WTC11 (cell line): ENCODE results near the gene KCNJ4. TPM values are rescaled to one million over a fixed set of nuclear protein-coding genes. Genes with fewer than 3 reads are reported as not detected.

Experiments used
- ATAC-seq: fragments of 200-7000 bp; cut with Tn5 transposase; 2 replicates; pipeline ENCODE4 v1.10.0; 2021; ENCODE audit warnings: mild to moderate bottlenecking, moderate library complexity
- CTCF ChIA-PET: fragments of 300-600 bp; sonication (Branson Sonifier 250); formaldehyde crosslinking; loops from one replicate; lab custom pipeline; 2021; ENCODE audit warnings: antibody characterized with exemption; lab: Charles Lee
- POLR2A ChIA-PET: fragments of 350-600 bp; sonication (Branson Sonifier 250); formaldehyde crosslinking; loops from one replicate; lab custom pipeline; 2021; ENCODE audit warnings: antibody characterized with exemption; lab: Charles Lee
- DNase-seq: peaks from one replicate; pipeline ENCODE4 v3.0.0; 2021; ENCODE audit warnings: low spot score
- H3K27ac Mint-ChIP-seq: 2 replicates; pipeline ENCODE4 v1.8.0; 2021; ENCODE audit warnings: mixed read lengths
- H3K27me3 Mint-ChIP-seq: 2 replicates; pipeline ENCODE4 v1.8.0; 2021; ENCODE audit warnings: low read depth, mild to moderate bottlenecking, moderate library complexity, mixed read lengths
- H3K36me3 Mint-ChIP-seq: 2 replicates; pipeline ENCODE4 v1.8.0; 2021; ENCODE audit warnings: mixed read lengths
- H3K4me1 Mint-ChIP-seq: 2 replicates; pipeline ENCODE4 v1.8.0; 2022; ENCODE audit warnings: mixed read lengths
- H3K4me3 Mint-ChIP-seq: 2 replicates; pipeline ENCODE4 v1.8.0; 2021; ENCODE audit warnings: mild to moderate bottlenecking, moderate library complexity, mixed read lengths
- H3K9me3 Mint-ChIP-seq: 2 replicates; pipeline ENCODE4 v1.8.0; 2021; ENCODE audit warnings: mixed read lengths
- CBFB ChIP-seq: sonication (generic); formaldehyde crosslinking; IDR thresholded peaks from 2 replicates; pipeline ENCODE4 v1.8.1; 2022; ENCODE audit warnings: mild to moderate bottlenecking, low read depth, missing genetic modification reagents
- GTF2I ChIP-seq: fragments of 250-450 bp; sonication (Bioruptor Pico); conservative IDR thresholded peaks from 2 replicates; pipeline ENCODE4 v1.4.0; 2021; ENCODE audit warnings: mild to moderate bottlenecking
- HMGA2 ChIP-seq: fragments of 250-450 bp; sonication (Bioruptor Pico); IDR thresholded peaks from 2 replicates; pipeline ENCODE4 v1.4.0; 2021; ENCODE audit warnings: mild to moderate bottlenecking, moderate library complexity
- JAZF1 ChIP-seq: fragments of 250-450 bp; sonication (Bioruptor Pico); IDR thresholded peaks from 2 replicates; pipeline ENCODE4 v1.9.0; 2021; ENCODE audit warnings: moderate library complexity, mild to moderate bottlenecking, inconsistent platforms
- MAX ChIP-seq: sonication (generic); formaldehyde crosslinking; IDR thresholded peaks from 2 replicates; pipeline ENCODE4 v1.8.0; 2022; ENCODE audit warnings: mild to moderate bottlenecking, missing genetic modification reagents
- MLX ChIP-seq: sonication (generic); formaldehyde crosslinking; IDR thresholded peaks from 2 replicates; pipeline ENCODE4 v1.8.1; 2023; ENCODE audit warnings: mild to moderate bottlenecking, missing genetic modification reagents, moderate library complexity
- NFE2L1 ChIP-seq: sonication (generic); formaldehyde crosslinking; IDR thresholded peaks from 2 replicates; pipeline ENCODE4 v1.8.1; 2023; ENCODE audit warnings: missing genetic modification reagents
- NR2C2 ChIP-seq: sonication (generic); formaldehyde crosslinking; IDR thresholded peaks from 2 replicates; pipeline ENCODE4 v1.8.0; 2022; ENCODE audit warnings: mild to moderate bottlenecking, missing genetic modification reagents
- RELA ChIP-seq: sonication (generic); formaldehyde crosslinking; IDR thresholded peaks from 2 replicates; pipeline ENCODE4 v1.8.1; 2022; ENCODE audit warnings: missing genetic modification reagents, mild to moderate bottlenecking, borderline replicate concordance
- TEAD4 ChIP-seq: sonication (generic); formaldehyde crosslinking; IDR thresholded peaks from 2 replicates; pipeline ENCODE4 v1.8.0; 2022; ENCODE audit warnings: mild to moderate bottlenecking, missing genetic modification reagents
- TP53 ChIP-seq: sonication (generic); formaldehyde crosslinking; IDR thresholded peaks from 2 replicates; pipeline ENCODE4 v1.8.1; 2023; ENCODE audit warnings: mild to moderate bottlenecking, missing genetic modification reagents
- ZNF121 ChIP-seq: sonication (generic); formaldehyde crosslinking; IDR thresholded peaks from 2 replicates; pipeline ENCODE4 v1.8.0; 2023; ENCODE audit warnings: missing genetic modification reagents
- ZNF219 ChIP-seq: sonication (generic); formaldehyde crosslinking; IDR thresholded peaks from 2 replicates; pipeline ENCODE4 v1.8.0; 2023; ENCODE audit warnings: missing genetic modification reagents, mild to moderate bottlenecking, borderline replicate concordance
- ZNF263 ChIP-seq: sonication (generic); formaldehyde crosslinking; IDR thresholded peaks from 2 replicates; pipeline ENCODE4 v1.8.1; 2022; ENCODE audit warnings: low read depth, mild to moderate bottlenecking, moderate library complexity, missing genetic modification reagents
- ZNF317 ChIP-seq: sonication (generic); formaldehyde crosslinking; IDR thresholded peaks from 2 replicates; pipeline ENCODE4 v1.8.1; 2023; ENCODE audit warnings: low read depth, mild to moderate bottlenecking, moderate library complexity, missing genetic modification reagents, borderline replicate concordance
- total RNA-seq: library from RNA; stranded (reverse); gene quantifications from 3 replicates; pipeline ENCODE4 v1.2.3, GENCODE V29; 2021
- TF ChIP-seq, protein P1 (sequence below): sonication (generic); formaldehyde crosslinking; IDR thresholded peaks from 2 replicates; pipeline ENCODE4 v1.8.1; 2023; ENCODE audit warnings: mild to moderate bottlenecking, missing genetic modification reagents, borderline replicate concordance
- TF ChIP-seq, protein P2 (sequence below): sonication (generic); formaldehyde crosslinking; IDR thresholded peaks from 2 replicates; pipeline ENCODE4 v1.8.0; 2022; ENCODE audit warnings: mild to moderate bottlenecking, missing genetic modification reagents
- TF ChIP-seq, protein P3 (sequence below): fragments of 250-450 bp; sonication (Bioruptor Pico); IDR thresholded peaks from 2 replicates; pipeline ENCODE4 v1.9.0; 2021; ENCODE audit warnings: moderate library complexity, mild to moderate bottlenecking, inconsistent platforms, borderline replicate concordance
- TF ChIP-seq, protein P4 (sequence below): fragments of 250-450 bp; sonication (Bioruptor Pico); IDR thresholded peaks from 2 replicates; pipeline ENCODE4 v1.9.0; 2021; ENCODE audit warnings: mild to moderate bottlenecking
- TF ChIP-seq, protein P5 (sequence below): sonication (generic); formaldehyde crosslinking; IDR thresholded peaks from 2 replicates; pipeline ENCODE4 v1.8.1; 2022; ENCODE audit warnings: mild to moderate bottlenecking, moderate library complexity, missing genetic modification reagents

Gene KCNJ4
- total RNA-seq, 1 experiment from 2014 or later, result 3.1 TPM

- TF ChIP-seq, protein P1, sequence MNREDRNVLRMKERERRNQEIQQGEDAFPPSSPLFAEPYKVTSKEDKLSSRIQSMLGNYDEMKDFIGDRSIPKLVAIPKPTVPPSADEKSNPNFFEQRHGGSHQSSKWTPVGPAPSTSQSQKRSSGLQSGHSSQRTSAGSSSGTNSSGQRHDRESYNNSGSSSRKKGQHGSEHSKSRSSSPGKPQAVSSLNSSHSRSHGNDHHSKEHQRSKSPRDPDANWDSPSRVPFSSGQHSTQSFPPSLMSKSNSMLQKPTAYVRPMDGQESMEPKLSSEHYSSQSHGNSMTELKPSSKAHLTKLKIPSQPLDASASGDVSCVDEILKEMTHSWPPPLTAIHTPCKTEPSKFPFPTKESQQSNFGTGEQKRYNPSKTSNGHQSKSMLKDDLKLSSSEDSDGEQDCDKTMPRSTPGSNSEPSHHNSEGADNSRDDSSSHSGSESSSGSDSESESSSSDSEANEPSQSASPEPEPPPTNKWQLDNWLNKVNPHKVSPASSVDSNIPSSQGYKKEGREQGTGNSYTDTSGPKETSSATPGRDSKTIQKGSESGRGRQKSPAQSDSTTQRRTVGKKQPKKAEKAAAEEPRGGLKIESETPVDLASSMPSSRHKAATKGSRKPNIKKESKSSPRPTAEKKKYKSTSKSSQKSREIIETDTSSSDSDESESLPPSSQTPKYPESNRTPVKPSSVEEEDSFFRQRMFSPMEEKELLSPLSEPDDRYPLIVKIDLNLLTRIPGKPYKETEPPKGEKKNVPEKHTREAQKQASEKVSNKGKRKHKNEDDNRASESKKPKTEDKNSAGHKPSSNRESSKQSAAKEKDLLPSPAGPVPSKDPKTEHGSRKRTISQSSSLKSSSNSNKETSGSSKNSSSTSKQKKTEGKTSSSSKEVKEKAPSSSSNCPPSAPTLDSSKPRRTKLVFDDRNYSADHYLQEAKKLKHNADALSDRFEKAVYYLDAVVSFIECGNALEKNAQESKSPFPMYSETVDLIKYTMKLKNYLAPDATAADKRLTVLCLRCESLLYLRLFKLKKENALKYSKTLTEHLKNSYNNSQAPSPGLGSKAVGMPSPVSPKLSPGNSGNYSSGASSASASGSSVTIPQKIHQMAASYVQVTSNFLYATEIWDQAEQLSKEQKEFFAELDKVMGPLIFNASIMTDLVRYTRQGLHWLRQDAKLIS (CRISPR knock-in tag), result no peak
- TF ChIP-seq GTF2I (CRISPR knock-in tag), result no peak
- TF ChIP-seq JAZF1 (CRISPR knock-in tag), result no peak
- TF ChIP-seq MLX, result no peak
- no peak for TF ChIP-seq NR2C2 (CRISPR knock-in tag)
- no peak for TF ChIP-seq NFE2L1 (CRISPR knock-in tag)
- TF ChIP-seq ZNF121 (CRISPR knock-in tag), result no peak
- TF ChIP-seq ZNF317 (CRISPR knock-in tag), result no peak
- TF ChIP-seq TP53 (CRISPR knock-in tag), result no peak
Measured at GRCh38 chr22:38441620-38442287, 13.2 kb downstream of the KCNJ4 start (continued).

- Mint-ChIP-seq H3K4me3 (no peak overlapping the region), H3K36me3 (no peaks in the 10 kb centered on the region), H3K4me1 (0 out of 2 replicates have a peak, but pooled peaks cover 4% of the 10 kb centered on the region), H3K27ac (no peak overlapping the region), H3K27me3 (peaks cover 2% of the 10 kb centered on the region; the same call in 1 of the 2 replicates), H3K9me3 (no peaks in the 10 kb centered on the region)
- ATAC-seq, result peak; percentile 50
- CTCF ChIA-PET, result interaction anchor here (0.8 to 1.1 kb wide), 2 partner anchors 9 to 130 kb away, joined by 3 to 6 read pairs; no protein-coding TSS in a partner anchor
- TF ChIP-seq TEAD4 (no peak), MAX (CRISPR knock-in tag) (no peak), ZNF263 (peak; percentile 86; the same call in 1 of the 2 replicates), HMGA2 (no peak), ZNF219 (no peak)
- TF ChIP-seq, protein P2, sequence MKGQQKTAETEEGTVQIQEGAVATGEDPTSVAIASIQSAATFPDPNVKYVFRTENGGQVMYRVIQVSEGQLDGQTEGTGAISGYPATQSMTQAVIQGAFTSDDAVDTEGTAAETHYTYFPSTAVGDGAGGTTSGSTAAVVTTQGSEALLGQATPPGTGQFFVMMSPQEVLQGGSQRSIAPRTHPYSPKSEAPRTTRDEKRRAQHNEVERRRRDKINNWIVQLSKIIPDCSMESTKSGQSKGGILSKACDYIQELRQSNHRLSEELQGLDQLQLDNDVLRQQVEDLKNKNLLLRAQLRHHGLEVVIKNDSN (CRISPR knock-in tag), result no peak
- TF ChIP-seq, protein P3, sequence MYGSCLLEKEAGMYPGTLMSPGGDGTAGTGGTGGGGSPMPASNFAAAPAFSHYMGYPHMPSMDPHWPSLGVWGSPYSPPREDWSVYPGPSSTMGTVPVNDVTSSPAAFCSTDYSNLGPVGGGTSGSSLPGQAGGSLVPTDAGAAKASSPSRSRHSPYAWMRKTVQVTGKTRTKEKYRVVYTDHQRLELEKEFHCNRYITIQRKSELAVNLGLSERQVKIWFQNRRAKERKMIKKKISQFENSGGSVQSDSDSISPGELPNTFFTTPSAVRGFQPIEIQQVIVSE, result no peak
- POLR2A ChIA-PET, result interaction anchor here (0.6 kb wide), 1 partner anchor 56 kb away, joined by 9 read pairs; no protein-coding TSS in a partner anchor
- DNase-seq, result no peak
Measured at GRCh38 chr22:38440747-38441350, 14.2 kb downstream of the KCNJ4 start.

GRCh38 chr22:38437416-38437815 is 17.6 kb downstream of the KCNJ4 start:
- Mint-ChIP-seq H3K27ac (no peak overlapping the region), H3K4me3 (no peak overlapping the region), H3K36me3 (no peaks in the 10 kb centered on the region), H3K27me3 (peaks cover 2% of the 10 kb centered on the region; the same call in 1 of the 2 replicates), H3K4me1 (0 out of 2 replicates have a peak, but pooled peaks cover 4% of the 10 kb centered on the region), H3K9me3 (no peaks in the 10 kb centered on the region)
- TF ChIP-seq, protein P4, sequence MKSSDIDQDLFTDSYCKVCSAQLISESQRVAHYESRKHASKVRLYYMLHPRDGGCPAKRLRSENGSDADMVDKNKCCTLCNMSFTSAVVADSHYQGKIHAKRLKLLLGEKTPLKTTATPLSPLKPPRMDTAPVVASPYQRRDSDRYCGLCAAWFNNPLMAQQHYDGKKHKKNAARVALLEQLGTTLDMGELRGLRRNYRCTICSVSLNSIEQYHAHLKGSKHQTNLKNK (CRISPR knock-in tag), result no peak
- TF ChIP-seq CBFB (no peak), RELA (no peak)
- TF ChIP-seq, protein P5, sequence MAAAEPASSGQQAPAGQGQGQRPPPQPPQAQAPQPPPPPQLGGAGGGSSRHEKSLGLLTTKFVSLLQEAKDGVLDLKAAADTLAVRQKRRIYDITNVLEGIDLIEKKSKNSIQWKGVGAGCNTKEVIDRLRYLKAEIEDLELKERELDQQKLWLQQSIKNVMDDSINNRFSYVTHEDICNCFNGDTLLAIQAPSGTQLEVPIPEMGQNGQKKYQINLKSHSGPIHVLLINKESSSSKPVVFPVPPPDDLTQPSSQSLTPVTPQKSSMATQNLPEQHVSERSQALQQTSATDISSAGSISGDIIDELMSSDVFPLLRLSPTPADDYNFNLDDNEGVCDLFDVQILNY, result no peak
- no peak for ATAC-seq
- no peak for DNase-seq
- ChIA-PET POLR2A (no interaction called here), CTCF (interaction anchor here (0.7 to 4.7 kb wide), 4 partner anchors 9 to 385 kb away, joined by 3 to 54 read pairs (median 4); no protein-coding TSS in a partner anchor)
